Tibial artery (tissue), 4 donors: ENCODE results near the gene EXOC7.

Experiments
- DNase-seq, 2 donors: peaks; one replicate each; pipeline ENCODE4 v3.0.0-alpha.2; 2019
- H3K27ac ChIP-seq, 2 donors: fragments of 200-600 bp; sonication (generic) in 1 of 2; 1 replicate in 1 of 2; 2 replicates in 1 of 2; pipeline ENCODE4 v1.5.1; 2018 to 2019; ENCODE audit warnings: mild to moderate bottlenecking in 1 of 2
- H3K27me3 ChIP-seq, 2 donors: fragments of 200-600 bp; sonication (generic) in 1 of 2; one replicate each; pipeline versions ENCODE4 v1.5.1 to v1.6.0; 2016 to 2019
- H3K36me3 ChIP-seq, 3 donors: fragments of 200-600 bp; sonication (generic) in 2 of 3; one replicate each; pipeline ENCODE4 v1.5.1; 2016 to 2019; ENCODE audit warnings: mild to moderate bottlenecking in 2 of 3
- H3K4me1 ChIP-seq, 4 donors: fragments of 200-600 bp; sonication (generic) in 2 of 4; 1 replicate in 3 of 4; 2 replicates in 1 of 4; pipeline ENCODE4 v1.5.1; 2016 to 2019
- H3K4me3 ChIP-seq, 2 donors: fragments of 200-600 bp; sonication (generic) in 1 of 2; 1 replicate in 1 of 2; 2 replicates in 1 of 2; pipeline ENCODE4 v1.5.1; 2018 to 2019; ENCODE audit warnings: mild to moderate bottlenecking in 2 of 2
- H3K9me3 ChIP-seq, 3 donors: fragments of 200-600 bp; sonication (generic) in 1 of 3; one replicate each; pipeline ENCODE4 v1.5.1; 2016 to 2019
- intact Hi-C: fragments of 100-400 bp; cut with DNase I; formaldehyde crosslinking; loops from one replicate; pipeline ENCODE4 v1.15.0; 2023; ENCODE audit warnings: low total_unique reads
- TF ChIP-seq, protein P1 (sequence below), 2 experiments: fragments of 200-600 bp in 1 of 2; fragments of 450-650 bp in 1 of 2; IDR thresholded peaks; one replicate each; pipeline ENCODE4 v1.5.1; 2017 to 2019; ENCODE audit warnings: antibody characterized with exemption in 2 of 2, mild to moderate bottlenecking in 1 of 2, moderate library complexity in 1 of 2

Gene EXOC7

DNA sequence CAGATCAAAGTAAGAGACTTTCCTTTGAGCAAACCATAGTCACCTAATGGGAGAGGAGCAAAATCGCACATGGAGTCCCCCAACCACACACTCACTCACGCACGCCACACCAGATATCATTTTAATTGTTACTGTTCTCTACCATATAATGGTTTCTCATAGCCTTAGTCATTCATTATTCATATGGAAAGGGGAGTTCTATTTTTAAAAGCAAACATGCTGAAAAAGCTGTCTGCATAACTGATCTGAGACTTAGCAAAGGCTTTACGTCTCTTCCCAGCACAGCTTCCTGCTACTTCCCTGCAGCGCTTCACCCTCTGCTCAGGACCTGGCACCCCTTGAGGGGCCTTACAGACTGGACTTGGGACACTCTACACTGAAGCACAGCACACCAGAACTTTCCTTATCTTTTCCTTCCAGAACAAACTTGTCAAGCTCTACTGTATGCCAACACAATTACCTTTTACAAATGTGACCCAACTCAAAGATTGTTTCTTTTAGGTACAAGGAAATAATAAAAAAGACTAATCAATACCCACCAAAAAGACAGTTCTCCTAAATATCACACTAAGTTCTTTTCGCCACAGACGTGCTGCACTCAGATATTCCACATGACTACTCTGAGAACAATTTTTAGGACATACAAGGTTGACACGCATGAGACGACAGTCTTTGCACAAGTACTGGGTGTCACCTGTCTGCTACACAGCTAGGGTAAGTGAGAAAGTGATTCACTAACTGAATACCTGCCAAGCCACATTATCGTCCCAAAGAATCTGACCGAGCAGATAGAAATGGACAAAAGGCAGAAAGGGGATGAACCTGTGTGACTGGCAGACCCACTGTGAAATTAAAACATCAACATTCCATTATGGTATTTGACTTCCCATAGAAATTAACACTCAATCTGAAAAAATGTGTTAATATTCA is 52.8 kb downstream of the EXOC7 start:
- Histone ChIP-seq H3K27ac (no peak overlapping the region), H3K4me3 (no peak overlapping the region), H3K9me3 (no peaks in the 10 kb centered on the region), H3K27me3 (no peaks in the 10 kb centered on the region), H3K36me3 (peaks cover 54 to 98% (median 81%) of the 10 kb centered on the region in 3 donors), H3K4me1 (no peaks in the 10 kb centered on the region)
- intact Hi-C loops = no loop called here
- DNase-seq = no peak
- TF ChIP-seq, protein P1, sequence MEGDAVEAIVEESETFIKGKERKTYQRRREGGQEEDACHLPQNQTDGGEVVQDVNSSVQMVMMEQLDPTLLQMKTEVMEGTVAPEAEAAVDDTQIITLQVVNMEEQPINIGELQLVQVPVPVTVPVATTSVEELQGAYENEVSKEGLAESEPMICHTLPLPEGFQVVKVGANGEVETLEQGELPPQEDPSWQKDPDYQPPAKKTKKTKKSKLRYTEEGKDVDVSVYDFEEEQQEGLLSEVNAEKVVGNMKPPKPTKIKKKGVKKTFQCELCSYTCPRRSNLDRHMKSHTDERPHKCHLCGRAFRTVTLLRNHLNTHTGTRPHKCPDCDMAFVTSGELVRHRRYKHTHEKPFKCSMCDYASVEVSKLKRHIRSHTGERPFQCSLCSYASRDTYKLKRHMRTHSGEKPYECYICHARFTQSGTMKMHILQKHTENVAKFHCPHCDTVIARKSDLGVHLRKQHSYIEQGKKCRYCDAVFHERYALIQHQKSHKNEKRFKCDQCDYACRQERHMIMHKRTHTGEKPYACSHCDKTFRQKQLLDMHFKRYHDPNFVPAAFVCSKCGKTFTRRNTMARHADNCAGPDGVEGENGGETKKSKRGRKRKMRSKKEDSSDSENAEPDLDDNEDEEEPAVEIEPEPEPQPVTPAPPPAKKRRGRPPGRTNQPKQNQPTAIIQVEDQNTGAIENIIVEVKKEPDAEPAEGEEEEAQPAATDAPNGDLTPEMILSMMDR (IDR thresholded peaks at IDR 0.05) = no peak

DNA sequence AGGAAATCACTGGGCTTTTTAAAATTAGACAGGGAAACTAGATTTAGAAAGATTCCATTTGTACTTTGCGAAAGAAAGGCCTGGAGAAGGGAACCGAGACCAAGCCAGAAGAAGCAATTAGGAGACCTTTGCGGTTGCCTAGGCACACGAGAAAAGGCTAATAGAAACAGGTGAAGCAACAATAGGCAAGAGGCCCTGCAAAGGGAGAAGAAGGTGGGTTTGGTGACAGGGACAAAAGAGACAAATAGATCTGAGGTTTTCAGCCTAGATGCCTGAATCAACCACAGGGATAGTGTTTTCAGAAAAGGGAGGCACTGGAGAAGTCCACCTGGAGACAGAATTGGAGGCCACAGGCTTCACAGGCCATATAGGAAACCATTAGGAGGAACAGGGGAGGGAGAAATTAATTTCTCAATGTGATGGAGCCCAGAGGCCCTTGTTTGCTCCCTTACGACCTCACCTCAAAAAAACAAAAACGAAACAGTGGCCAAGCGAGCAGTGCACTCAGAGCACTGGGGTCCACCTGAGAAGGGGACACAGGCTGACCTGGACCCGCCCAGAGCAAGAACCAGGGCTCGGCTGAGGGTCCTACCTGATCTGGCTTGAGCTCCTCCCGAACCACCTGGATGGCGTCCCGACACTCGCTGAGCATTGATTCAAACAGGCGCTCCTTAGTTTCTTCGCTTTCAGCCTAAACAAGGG is 53.6 kb downstream of the EXOC7 start:
- TF ChIP-seq, protein P1 (IDR thresholded peaks at IDR 0.05) = no peak
- no peak overlapping the region for H3K4me3 ChIP-seq
- no peaks in the 10 kb centered on the region for H3K27me3 ChIP-seq
- H3K27ac ChIP-seq = no peak overlapping the region
- DNase-seq = no peak
- intact Hi-C loops = no loop called here
- H3K4me1 ChIP-seq = no peaks in the 10 kb centered on the region
- H3K36me3 ChIP-seq = peaks cover 61 to 100% (median 84%) of the 10 kb centered on the region in 3 donors
- H3K9me3 ChIP-seq = no peaks in the 10 kb centered on the region

GRCh38 chr17:76049239-76049638 is 54.3 kb downstream of the EXOC7 start:
- no peak for DNase-seq
- H3K36me3 ChIP-seq = peaks cover 68 to 100% (median 84%) of the 10 kb centered on the region in 3 donors
- H3K4me3 ChIP-seq = no peak overlapping the region
- TF ChIP-seq, protein P1 (IDR thresholded peaks at IDR 0.05) = no peak
- intact Hi-C loops = no loop called here
- no peaks in the 10 kb centered on the region for H3K9me3 ChIP-seq
- H3K27me3 ChIP-seq = no peaks in the 10 kb centered on the region
- H3K4me1 ChIP-seq = no peaks in the 10 kb centered on the region
- H3K27ac ChIP-seq = no peak overlapping the region

- H3K27ac ChIP-seq = no peak overlapping the region
- no peak for DNase-seq
- H3K36me3 ChIP-seq = peaks cover 72 to 100% (median 85%) of the 10 kb centered on the region in 3 donors
- H3K4me3 ChIP-seq = no peak overlapping the region
- no peaks in the 10 kb centered on the region for H3K4me1 ChIP-seq
- TF ChIP-seq, protein P1 (IDR thresholded peaks at IDR 0.05) = no peak
- no peaks in the 10 kb centered on the region for H3K9me3 ChIP-seq
- intact Hi-C loops = no loop called here
- no peaks in the 10 kb centered on the region for H3K27me3 ChIP-seq
Observed at GRCh38 chr17:76048711-76049110, 54.9 kb downstream of the EXOC7 start.

DNA sequence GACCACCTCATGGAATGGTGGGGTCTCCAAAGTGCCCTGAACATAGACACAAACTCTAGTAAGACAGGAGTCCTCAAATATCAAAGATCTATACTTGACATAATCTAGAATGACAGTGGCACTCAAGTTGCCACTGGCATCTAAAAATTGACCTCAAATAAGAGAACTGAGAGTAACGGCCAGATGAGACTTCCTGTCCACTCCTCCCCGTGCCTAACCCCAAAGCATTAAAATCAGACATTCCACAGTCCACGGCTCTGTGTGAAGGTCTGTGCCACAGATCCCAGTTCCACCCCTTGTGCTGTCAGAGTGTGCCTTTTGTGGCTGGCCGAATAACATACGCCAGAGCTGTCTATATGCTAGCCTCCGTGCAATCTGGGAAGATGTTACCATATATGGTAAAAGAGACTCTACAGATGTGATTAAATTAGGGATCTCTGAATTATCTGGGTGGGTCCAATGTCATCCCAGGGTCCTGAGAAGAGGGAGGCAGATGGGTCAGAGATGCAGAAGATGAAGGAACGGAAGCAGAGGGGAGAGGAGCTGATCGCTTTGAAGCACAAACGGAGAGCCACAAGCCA is 55.5 kb downstream of the EXOC7 start:
- intact Hi-C loops = no loop called here
- Histone ChIP-seq H3K4me1 (no peaks in the 10 kb centered on the region), H3K27ac (no peak overlapping the region), H3K36me3 (peaks cover 73 to 100% (median 87%) of the 10 kb centered on the region in 3 donors), H3K4me3 (no peak overlapping the region), H3K27me3 (no peaks in the 10 kb centered on the region), H3K9me3 (no peaks in the 10 kb centered on the region)
- DNase-seq = no peak
- TF ChIP-seq, protein P1 (IDR thresholded peaks at IDR 0.05) = no peak
